ENCODE results near the gene APOL5. TPM values are rescaled to one million over a fixed set of nuclear protein-coding genes. Genes with fewer than 3 reads are reported as not detected.
"Not testable (repeated sequence)": the region's sequence is repeated elsewhere in the genome, so short reads cannot be mapped to it uniquely, and the experiment has no call there.

APOL5 gene
- total and polyA plus RNA-seq, 12 donors, result 0.06 TPM; not detected in 11

DNA sequence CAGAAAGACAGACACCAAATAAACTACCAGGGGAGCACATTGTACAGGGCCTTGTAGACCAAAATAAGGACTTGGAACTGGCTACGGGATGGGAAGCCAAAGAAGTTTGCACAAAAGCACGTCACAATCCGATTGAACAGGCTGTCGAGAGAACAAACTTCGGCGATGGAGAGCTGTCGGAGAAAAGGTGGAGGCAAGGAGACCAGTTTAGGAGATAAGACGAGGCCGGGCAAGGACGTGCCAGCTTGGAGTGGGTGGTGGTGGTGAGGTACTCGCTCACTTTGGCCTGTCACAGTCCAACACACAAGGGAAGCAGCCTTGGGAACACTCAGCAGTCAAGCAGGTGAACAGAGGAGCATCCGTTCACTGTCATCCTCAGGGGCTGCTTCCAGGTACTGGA lies 19.0 kb downstream of the APOL5 start:
- ATAC-seq (no peak), DNase-seq (no peak)
- H3K36me3 ChIP-seq, result peaks cover 0 to 27% (median 0%) of the 10 kb centered on the region in 9 donors
- H3K9me3 ChIP-seq, result no peaks in the 10 kb centered on the region
- no peak overlapping the region for H3K27ac ChIP-seq
- no peaks in the 10 kb centered on the region for H3K27me3 ChIP-seq
- 80 to 88% methylated on average over 12 of the region's 12 CpGs for WGBS, 2 donors
- H3K4me1 ChIP-seq, result peaks cover 0 to 39% (median 11%) of the 10 kb centered on the region in 9 donors
- H3K4me3 ChIP-seq, result no peak overlapping the region
- intact Hi-C loops (cut with DNase I), result loop anchor here in 5 of 10 donors (5.0 to 10.0 kb wide), 4 partner anchors 102 to 112 kb away; no protein-coding TSS in a partner anchor
- no peak for TF ChIP-seq CTCF (IDR thresholded peaks at IDR 0.05)

- WGBS, 2 donors, result 97 to 98% methylated on average over 6 of the region's 6 CpGs
- not testable (repeated sequence) for H3K27ac ChIP-seq, H3K9me3 ChIP-seq, DNase-seq, ATAC-seq, H3K27me3 ChIP-seq, H3K4me3 ChIP-seq
- Histone ChIP-seq H3K4me1 (peaks cover 0 to 50% (median 23%) of the 10 kb centered on the region in 9 donors), H3K36me3 (peaks cover 0 to 37% (median 2%) of the 10 kb centered on the region in 9 donors)
- intact Hi-C loops (cut with DNase I), result loop anchor here in 5 of 10 donors (5.0 to 10.0 kb wide), 4 partner anchors 103 to 113 kb away; no protein-coding TSS in a partner anchor
Observed at GRCh38 chr22:35737886-35738285, 20.2 kb downstream of the APOL5 start.

- peak overlapping the region in 1 of 10 donors; percentile 9 for H3K27ac ChIP-seq
- TF ChIP-seq CTCF (IDR thresholded peaks at IDR 0.05), result peak in 7 of 9 donors; percentile 19 to 53 (median 26)
- H3K36me3 ChIP-seq, result peaks cover 0 to 51% (median 2%) of the 10 kb centered on the region in 9 donors
- no peak overlapping the region for H3K4me3 ChIP-seq
- intact Hi-C loops (cut with DNase I), result loop anchor here in 5 of 10 donors (5.0 to 10.0 kb wide), 4 partner anchors 105 to 115 kb away; no protein-coding TSS in a partner anchor
- H3K9me3 ChIP-seq, result no peaks in the 10 kb centered on the region
- peak in 2 of 8 donors; percentile 31 to 40 for ATAC-seq
- H3K4me1 ChIP-seq, result peaks cover 0 to 53% (median 31%) of the 10 kb centered on the region in 9 donors
- no peak for DNase-seq
- no peaks in the 10 kb centered on the region for H3K27me3 ChIP-seq
- 82 to 83% methylated on average over 12 of the region's 12 CpGs for WGBS, 2 donors
Observed at GRCh38 chr22:35739076-35739930, 21.6 kb downstream of the APOL5 start.

- no peak for TF ChIP-seq CTCF (IDR thresholded peaks at IDR 0.05)
Observed at GRCh38 chr22:35739931-35740380, 22.3 kb downstream of the APOL5 start.

More at GRCh38 chr22:35739931-35740380, 22.3 kb downstream of the APOL5 start:
- intact Hi-C loops (cut with DNase I), result loop anchor here in 8 of 10 donors (5.0 to 10.0 kb wide), 8 partner anchors 95 to 385 kb away; no protein-coding TSS in a partner anchor
- no peaks in the 10 kb centered on the region for H3K9me3 ChIP-seq
- peaks cover 0 to 58% (median 2%) of the 10 kb centered on the region in 9 donors for H3K36me3 ChIP-seq
- 71 to 81% methylated on average over 3 of the region's 3 CpGs for WGBS, 2 donors
- peaks cover 0 to 56% (median 31%) of the 10 kb centered on the region in 9 donors for H3K4me1 ChIP-seq
- no peaks in the 10 kb centered on the region for H3K27me3 ChIP-seq
- ATAC-seq (no peak), DNase-seq (no peak)
- H3K27ac ChIP-seq, result peak overlapping the region in 1 of 10 donors; percentile 9
- H3K4me3 ChIP-seq, result no peak overlapping the region

Data from heart right ventricle (tissue), 16 donors.